T-helper 22 cell (primary cell): ENCODE data around the gene ELOVL7.
"Not testable (repeated sequence)": the region's sequence is repeated elsewhere in the genome, so short reads cannot be mapped to it uniquely, and the experiment has no call there.

Experiments
- DNase-seq: peaks from one replicate; pipeline ENCODE4 v3.0.0-alpha.2; 2020; ENCODE audit warnings: low read depth

ELOVL7 gene

DNA sequence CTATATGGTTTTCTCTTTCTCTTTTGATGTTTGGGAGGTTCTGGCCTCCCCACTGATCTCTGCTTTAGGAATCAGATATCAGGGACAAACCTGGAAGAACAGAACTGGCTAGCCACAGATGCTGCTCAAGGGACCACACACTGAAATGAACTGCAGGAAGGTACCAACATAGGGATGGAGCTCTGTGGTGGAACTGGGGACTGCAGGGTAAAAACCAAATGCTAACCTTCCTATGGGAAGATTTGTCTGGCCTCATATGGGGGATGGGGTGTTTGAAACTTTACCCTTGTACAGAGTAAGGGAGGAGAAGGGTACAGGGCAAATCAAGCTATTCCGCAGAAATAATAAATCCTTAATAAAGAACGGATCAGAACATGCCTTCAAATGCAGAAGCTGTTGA, 49.4 kb downstream of the ELOVL7 start:
- DNase-seq = no peak

DNA sequence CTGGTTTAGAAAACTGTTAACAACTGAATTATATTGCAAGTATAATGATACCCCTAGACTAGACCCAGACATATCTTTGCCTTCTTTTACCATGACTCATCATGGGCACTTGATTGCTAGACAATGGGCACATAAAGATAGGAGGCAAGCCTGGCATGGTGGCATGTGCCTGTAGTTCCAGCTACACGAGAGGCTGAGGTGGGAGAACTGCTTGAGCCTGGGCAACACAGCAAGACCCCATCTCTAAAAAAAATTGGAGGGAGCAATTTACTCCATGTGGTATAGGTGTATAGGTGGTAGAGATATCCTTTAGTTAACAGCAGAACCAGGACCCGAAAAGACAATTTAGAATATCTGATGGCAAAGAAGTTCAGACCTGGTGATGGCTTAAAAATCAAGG, 51.6 kb downstream of the ELOVL7 start:
- no peak for DNase-seq

DNA sequence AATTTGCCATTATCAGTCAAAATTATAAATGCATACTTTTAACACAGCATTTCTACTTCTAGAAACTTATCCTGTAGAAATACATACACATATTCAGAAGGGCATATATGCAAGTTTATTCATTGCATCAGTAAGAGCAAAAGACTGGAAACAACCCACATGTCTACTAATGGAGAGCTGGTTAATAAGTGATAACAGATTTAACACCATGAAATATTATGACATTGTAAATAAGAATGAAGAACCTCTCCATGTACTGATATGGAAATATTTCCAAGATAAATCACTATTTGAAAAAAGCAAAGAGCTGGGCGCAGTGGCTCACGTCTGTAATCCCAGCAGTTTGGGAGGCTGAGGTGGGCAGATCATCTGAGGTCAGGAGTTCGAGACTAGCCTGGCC, 54.5 kb downstream of the ELOVL7 start:
- no peak for DNase-seq

DNA sequence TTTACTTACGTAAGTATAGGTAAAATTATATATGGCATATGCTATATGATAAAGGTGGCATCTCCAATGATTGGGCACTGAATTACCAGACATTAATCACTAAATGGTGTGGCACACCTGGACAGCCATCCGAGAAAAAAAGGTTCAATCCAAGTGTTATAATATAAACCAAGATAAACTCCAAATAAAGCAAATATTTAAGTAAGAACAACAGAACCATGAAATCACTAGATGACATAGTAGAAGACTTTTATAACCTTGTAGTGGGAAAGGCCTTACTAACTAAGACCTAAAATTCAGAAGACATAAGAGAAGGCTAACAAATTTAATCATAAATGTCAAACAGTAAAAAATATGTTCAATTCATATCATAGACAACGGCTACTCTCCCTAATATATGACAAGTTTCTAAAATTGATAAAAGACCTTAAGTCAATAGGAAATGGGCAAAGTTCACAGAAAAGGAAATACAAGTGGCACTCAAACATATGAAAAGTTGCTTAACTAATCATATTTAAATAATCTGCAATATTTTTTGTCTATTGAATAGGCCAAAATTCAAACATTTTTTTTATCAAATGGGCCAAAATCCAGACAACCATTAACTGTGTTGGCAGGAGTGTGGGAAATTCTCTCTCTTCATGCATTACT, 55.1 kb downstream of the ELOVL7 start:
- no peak for DNase-seq

DNA sequence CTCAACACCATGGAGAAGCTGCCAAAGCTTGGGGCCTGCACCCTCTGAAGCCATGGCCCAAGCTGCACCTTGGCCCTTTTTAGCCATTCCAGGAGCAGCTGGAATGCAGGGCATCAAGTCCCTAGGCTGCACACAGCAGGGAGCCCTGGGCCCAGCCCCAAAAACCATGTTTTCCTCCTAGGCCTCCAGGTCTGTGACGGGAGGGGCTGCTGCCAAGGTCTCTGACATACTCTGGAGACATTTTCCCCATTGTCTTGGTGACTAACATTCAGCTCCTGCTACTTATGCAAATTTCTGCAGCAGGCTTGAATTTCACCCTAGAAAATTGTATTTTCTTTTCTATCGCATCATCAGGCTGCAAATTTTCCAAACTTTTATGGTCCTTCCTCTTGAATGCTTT, 64.6 kb downstream of the ELOVL7 start:
- DNase-seq = no peak

DNA sequence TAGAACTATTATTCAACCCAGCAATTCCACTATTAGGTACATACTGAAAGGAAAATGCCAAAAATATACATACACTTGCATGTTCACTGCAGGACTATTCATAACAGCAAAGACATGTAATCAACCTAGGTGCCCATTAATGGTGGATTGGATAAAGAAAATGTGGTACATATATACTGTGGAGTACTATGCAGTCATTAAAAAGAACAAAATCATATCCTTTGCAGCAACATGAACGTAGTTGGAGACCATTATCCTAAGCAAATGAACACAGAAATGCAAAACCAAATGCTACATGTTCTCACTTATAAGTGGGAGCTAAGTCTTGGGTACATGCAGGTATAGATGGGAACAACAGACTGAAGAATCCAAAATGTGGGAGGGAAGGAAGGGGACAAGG, 67.7 kb downstream of the ELOVL7 start:
- DNase-seq = no peak

DNA sequence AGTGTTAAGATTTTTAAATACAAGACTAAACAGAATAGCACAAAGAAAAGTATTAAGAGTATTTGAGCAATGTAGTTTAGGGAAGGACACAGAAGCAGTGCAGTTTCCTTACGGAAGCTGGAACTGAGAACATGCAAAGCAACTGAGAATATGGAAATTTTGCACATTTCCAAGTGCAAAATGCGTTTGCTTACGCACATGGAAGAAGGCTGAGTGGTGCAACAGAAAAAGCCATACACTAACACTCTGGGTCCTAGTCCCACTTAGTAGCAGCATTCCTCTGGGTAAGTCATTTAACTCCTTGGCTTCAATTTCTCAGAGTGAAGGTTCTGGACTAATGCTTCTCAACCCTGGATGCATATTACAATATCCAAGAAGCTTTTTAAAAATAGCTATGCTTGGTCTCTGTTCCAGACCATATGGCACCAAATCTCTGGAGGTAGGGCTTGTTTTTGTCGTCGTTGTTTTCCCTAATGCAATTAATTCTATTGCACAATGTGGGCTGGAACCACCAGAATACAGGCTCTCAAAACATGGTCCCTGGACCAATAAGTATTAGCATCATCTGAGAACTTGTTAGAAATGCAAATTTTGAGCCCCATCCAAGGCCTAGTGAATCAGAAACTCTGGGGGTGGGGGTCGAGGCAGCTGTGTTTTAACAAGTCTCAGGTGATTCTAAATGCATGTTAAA, 78.9 kb downstream of the ELOVL7 start:
- no peak for DNase-seq

DNA sequence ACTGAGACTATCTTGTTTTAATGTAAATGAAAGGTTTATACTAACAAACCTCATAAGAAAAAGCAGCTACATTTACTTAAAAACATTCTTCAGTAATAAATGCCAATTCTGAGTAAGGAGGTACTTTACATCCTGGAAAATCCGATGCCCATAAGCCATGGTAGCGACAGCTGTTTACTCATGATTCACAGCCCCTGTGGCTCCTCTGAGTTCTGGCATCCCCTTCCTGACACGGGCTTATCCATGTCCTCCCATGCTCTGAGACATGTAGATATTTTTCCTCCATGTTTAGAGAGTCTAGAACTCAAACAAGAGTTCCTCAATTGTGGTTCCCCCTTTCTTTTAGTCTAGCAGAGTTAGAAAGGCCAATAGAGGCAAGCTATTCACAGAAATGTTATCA, 81.0 kb downstream of the ELOVL7 start:
- DNase-seq = no peak

DNA sequence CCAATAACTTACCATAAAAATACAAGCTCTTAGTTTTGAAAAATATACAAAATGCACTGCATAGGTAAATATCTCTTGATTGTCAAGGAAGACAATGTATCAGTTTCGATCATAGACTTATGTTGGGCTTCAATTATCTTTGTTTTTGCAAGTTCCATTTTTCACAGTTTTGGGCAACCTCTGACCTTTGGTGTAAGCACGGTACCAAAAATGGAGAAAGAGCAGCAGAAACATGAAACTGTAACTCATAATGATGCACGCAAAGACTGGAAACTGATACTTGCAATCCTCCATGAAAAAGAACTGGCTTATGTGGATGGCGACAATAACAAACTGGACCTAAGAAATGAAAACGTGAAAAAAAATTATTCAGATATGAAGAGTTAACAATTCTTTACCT, 89.6 kb downstream of the ELOVL7 start:
- DNase-seq = no peak

DNA sequence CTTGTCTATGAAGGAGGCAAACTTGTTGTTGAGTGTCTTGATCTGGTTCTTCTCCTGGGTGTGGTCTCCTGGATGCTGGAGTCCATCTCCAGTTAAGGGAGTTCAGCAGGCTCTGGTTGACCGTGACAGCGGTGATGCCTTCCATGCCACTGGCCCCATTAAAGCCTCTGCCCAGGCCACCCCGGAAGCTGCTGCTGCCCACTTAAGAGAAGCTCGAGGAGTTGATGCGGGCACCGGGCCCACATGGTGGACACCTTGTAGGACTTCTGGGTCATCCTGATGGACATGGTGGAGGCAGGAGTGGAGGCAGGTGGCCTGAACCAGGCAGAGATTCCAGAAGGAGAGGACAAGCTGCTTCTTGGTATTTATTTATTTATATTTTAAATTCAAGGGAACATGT, 99.4 kb downstream of the ELOVL7 start:
- DNase-seq = no peak

DNA sequence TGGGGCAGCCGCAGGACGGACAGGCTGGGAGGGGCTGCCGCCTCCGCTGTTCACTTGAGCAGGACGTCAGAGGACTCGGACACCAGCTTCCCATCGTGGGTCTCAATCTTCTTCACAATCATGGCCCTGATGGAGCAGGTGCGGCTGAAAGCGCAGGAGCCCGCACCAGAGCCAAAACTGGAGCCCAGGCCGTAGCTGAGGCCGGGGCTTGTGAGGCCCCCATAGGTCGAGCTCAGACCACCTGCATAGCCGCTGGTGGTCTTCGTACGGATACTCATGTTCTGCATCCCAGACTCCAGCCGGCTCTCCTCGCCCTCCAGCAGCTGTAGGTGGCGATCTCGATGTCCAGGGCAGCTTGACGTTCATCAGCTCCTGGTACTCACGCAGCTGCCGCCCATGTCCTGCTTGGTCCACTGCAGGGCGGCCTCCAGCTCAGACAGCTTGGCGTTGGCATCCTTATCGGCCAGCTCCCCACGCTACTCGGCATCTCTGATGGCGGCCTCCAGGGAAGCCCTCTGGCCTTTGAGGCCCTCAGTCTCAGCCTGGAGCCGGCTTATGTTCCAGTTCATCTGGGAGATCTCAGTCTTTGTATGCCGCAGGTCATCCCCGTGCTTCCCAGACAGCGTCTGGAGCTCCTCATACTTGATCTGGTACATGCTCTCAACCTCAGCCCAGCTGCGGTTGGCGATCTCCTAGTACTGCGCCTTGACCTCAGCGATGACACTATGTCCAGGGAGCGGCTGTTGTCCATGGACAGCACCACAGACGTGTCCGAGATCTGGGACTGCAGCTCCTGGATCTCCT, 100.4 kb downstream of the ELOVL7 start:
- no peak for DNase-seq

DNA sequence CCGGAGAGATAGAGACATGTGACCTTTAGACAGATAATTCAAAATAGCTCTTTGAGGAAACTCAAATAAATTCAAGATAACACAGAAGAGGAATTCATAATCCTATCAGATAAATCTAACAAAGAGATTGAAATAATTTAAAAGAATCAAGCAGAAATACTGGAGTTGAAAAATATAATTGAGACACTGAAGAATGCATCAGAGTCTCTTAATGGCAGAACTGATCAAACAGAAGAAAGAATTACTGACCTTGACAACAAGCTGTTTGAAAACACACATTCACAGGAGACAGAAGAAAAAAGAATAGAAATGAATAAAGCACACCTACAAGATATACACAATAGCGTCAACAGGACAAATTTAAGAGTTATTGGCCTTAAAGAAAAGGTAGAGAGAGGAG, 103.7 kb downstream of the ELOVL7 start:
- DNase-seq = no peak

DNA sequence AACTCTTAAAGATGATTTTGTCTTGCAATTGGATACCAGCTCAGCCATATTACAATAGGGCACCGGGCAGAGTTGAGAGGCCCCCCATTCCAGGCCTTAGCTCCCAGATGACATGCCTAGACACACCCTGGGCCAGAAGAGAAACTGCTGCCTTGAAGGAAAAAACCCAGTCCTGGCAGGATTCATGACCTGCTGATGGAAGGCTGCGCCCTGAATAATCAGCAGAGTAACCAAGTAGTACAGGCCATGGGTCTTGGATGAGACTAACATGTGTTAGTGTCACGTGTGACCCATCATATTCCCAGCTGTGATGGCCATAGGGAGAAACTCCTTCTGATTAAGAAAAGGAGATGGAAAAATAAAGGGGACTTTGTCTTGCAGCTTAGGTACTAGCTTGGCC, 105.1 kb downstream of the ELOVL7 start:
- no peak for DNase-seq

DNA sequence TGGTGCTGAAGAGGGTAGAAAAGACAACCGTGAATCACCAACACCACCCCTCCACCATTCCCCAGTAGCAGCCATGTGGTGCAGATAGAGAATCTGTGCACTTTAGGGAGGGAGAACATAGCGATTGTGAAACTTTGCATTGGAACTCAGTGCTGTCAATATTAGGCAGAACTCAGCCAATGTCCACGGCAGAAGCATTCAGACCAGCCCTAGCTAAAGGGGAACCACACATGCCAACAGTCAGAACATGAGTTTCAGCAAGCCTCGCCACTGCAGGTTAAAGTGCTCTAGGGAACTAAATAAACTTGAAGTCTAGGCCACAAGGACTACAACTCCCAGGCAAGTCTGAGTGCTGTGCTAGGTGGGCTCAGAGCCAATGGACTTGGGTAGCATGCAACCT, 105.6 kb downstream of the ELOVL7 start:
- DNase-seq = no peak

DNA sequence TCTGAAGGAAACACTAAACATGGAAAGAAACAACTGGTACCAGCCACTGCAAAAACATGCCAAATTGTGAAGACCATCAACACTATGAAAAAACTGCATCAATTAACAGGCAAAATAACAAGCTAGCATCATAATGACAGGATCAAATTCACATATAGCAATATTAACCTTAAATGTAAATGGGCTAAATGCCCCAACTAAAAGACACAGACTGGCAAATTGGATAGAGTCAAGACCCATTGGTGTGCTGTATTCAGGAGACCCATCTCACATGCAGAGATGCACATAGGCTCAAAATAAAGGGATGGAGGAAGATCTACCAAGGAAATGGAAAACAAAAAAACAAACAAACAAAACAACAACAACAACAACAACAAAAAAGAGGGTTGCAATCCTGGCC, 113.2 kb downstream of the ELOVL7 start:
- not testable (repeated sequence) for DNase-seq

DNA sequence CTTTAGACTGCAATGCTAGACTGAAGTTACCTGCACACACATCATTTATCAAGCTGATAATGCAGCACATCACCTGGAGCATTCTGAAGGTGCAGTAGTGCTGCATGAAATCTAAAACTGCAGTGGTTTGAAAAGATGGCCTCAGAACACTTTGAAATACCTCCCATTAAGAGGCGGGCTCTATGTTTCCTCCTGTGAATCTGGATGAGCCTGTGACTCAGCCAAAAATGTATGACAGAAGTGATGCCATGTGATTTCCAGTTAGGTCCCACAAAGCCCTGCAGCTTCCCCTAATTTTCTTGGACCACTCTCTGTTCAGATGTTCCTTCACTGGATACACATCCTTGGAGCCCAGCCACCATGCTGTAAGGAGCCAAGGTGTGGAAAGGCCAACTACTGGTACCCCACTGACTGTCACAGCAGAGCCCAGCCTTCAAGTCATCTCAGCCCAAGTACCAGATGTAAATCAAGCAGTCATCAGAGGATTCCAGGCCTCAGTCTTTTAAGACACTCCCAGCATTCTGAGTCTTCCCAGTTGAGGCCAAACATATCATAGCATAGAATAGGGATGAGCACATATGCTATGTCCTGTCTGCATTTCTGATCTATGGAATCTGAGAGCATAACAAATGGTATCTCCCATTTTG, 116.9 kb downstream of the ELOVL7 start:
- DNase-seq = no peak

DNA sequence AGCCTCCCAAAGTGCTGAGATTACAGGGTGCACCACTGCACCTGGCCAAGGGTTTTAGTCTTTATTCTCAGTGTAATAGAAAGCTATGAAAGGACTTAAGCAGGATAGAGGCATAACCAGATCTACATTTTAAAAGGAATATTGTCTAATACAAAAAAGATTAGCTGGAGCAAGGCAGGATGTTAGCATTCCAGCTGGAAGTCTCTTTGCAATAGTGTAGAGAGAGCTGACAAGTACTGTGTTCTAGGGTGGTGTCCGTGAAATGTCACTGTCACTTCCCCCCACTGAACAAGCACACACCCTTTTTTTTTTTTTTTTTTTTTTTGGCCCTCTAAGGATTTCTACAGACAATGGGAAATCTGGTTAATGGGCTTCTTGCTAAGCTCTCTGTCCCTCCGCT, 119.9 kb downstream of the ELOVL7 start:
- DNase-seq = no peak

DNA sequence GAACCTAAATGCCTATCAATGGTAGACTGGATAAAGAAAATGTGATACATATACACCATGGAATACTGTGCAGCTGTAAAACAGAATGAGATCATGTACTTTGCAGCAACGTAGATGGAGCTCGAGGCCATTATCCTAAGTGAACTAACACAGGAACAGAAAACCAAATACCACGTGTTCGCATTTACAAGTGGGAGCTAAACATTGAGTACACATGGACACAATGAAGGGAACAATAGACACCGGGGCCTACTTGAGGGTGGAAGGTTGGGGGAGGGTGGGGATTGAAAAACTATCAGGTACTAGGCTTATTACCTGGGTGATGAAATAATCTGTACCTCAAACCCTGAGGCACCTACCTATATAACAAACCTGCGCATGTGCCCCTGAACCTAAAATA, 121.7 kb downstream of the ELOVL7 start:
- DNase-seq = no peak

DNA sequence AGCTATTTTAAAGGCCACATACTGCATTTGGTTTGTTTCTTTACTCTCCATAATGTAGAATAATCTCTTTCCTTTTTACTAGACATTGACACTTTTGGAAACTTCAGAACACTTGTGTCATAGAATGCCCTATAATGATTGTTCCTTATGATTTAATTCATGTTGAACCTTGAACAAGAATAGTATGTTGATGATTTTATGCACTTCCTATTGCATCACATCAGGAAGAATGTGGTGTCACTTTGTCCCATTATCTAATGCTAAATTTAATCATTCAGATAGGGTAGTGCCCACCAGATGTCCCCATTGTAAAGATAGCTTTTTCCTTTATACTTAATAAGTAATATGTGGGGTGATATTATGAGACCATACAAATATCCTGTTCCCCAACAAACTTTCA, 124.7 kb downstream of the ELOVL7 start:
- no peak for DNase-seq

DNA sequence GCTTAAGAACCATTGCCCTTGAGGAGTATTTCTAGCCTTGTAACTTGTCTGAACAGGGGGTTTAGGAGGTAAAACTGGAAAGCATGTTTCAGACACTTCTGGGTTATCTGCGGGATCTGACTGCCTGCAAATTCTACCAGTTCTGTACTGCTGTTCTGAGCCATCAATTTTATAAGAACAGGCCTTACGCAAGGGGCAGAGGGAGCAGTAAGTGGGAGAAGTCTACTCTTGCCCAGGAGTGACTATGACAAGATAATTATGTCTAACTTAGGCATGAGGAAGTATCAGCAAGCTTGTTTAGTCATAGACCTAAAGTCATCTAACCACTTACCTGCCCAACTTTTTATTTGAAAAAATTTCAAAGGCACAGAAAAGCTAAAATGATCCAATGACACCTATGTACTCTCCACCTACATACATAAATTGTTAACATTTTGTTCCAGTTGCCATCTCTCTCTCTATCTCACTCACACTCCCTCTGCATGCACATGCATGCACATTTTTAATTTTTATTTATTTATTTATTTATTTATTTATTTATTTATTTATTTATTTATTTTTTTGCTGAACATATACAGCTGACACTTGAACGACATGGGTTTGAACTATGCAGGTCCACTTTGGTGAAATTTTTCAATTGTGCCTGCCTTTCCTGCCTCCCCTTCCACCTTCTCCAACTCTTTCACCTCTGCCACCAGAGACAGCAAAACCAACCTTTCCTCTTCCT, 125.7 kb downstream of the ELOVL7 start:
- no peak for DNase-seq

DNA sequence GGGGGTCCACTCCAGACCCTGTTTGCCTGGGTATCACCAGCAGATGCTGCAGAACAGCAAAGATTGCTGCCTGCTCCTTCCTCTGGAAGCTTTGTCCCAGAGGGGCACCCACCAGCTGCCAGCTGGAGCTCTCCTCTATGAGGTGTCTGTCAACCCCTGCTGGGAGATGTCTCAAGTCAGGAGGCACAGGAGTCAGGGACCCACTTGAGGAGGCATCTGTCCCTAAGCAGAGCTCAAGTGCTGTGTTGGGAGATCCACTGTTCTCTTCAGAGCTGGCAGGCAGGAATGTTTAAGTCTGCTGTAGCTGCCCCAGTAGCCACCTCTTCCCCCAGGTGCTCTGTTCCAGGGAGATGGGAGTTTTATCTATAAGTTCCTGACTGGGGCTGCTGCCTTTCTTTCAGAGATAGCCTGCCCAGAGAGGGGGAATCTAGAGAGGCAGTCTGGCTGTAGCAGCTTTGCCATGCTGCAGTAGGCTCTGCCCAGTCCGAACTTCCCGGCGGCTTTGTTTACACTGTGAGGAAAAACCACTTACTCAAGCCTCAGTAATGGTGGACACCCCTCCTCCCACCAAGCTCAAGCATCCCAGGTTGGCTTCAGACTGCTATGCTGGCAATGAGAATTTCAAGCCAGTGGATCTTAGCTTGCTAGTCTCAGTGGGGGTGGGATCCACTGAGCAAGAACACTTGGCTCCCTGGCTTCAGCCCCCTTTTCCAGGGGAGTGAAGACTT, 128.7 kb downstream of the ELOVL7 start:
- not testable (repeated sequence) for DNase-seq
